ENCODE measurements around the gene TSHZ2.
A peak's percentile ranks its signal among the peaks of the same experiment; 100 is the strongest.

TSHZ2 gene

GRCh38 chr20:52926505-52926904 is 45.7 kb upstream of the TSHZ2 start:
- TF ChIP-seq CTBP1 (IDR thresholded peaks at IDR 0.05; ENCODE audit: borderline replicate concordance) (no peak), BHLHE40 (IDR thresholded peaks at IDR 0.05; ENCODE audit: borderline replicate concordance) (no peak), NFRKB (IDR thresholded peaks at IDR 0.05) (no peak), LEF1 (IDR thresholded peaks at IDR 0.05; ENCODE audit: borderline replicate concordance) (no peak), L3MBTL2 (conservative IDR thresholded peaks at IDR 0.05) (no peak), TARDBP (IDR thresholded peaks at IDR 0.05) (no peak), SUZ12 (IDR thresholded peaks at IDR 0.05) (no peak), ZNF384 (IDR thresholded peaks at IDR 0.05) (no peak), SP1 (IDR thresholded peaks at IDR 0.05) (no peak), FOXA1 (IDR thresholded peaks at IDR 0.05) (no peak)
- CTCF ChIA-PET: no interaction called here
- no peak for DNase-seq (ENCODE audit: extremely low spot score)
- POLR2A ChIA-PET: no interaction called here

DNA sequence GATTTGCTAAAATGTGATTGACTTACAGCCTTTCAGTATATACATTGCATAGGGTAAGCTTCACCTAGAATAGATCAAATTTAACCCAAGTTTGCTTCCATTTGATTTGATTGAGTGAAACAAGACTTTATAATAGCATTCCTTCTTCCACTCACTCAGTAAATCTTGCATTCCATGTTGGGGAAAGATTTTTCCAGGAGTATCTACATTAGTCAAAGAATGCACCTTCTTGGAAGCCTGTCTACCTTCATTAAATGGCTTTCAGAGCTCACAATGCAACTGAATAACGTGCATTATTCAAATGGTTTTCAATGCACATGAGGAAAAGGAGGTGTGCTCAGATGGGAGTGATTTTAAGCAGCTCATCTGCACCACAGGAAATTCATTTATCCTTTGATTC is 38.3 kb upstream of the TSHZ2 start:
- DNase-seq (ENCODE audit: extremely low spot score): no peak
- TF ChIP-seq FOXA1 (IDR thresholded peaks at IDR 0.05) (no peak), FOXK2 (IDR thresholded peaks at IDR 0.05) (no peak), NFRKB (IDR thresholded peaks at IDR 0.05) (no peak), SUZ12 (IDR thresholded peaks at IDR 0.05) (no peak), HDGF (IDR thresholded peaks at IDR 0.05; ENCODE audit: borderline replicate concordance) (no peak), PKNOX1 (IDR thresholded peaks at IDR 0.05) (no peak), L3MBTL2 (conservative IDR thresholded peaks at IDR 0.05) (no peak), CTBP1 (IDR thresholded peaks at IDR 0.05; ENCODE audit: borderline replicate concordance) (no peak), BHLHE40 (IDR thresholded peaks at IDR 0.05; ENCODE audit: borderline replicate concordance) (no peak), ELF4 (IDR thresholded peaks at IDR 0.05) (no peak), TARDBP (IDR thresholded peaks at IDR 0.05) (no peak), SP1 (IDR thresholded peaks at IDR 0.05) (no peak), LEF1 (IDR thresholded peaks at IDR 0.05; ENCODE audit: borderline replicate concordance) (no peak), FOXM1 (IDR thresholded peaks at IDR 0.05; ENCODE audit: borderline replicate concordance) (no peak)
- POLR2A ChIA-PET: no interaction called here
- CTCF ChIA-PET: no interaction called here

- POLR2A ChIA-PET: no interaction called here
- CTCF ChIA-PET: interaction anchor here (0.7 kb wide), 1 partner anchor 230 kb away, joined by 3 read pairs; no protein-coding TSS in a partner anchor
Measured at GRCh38 chr20:52936351-52937340, 35.5 kb upstream of the TSHZ2 start.

DNA sequence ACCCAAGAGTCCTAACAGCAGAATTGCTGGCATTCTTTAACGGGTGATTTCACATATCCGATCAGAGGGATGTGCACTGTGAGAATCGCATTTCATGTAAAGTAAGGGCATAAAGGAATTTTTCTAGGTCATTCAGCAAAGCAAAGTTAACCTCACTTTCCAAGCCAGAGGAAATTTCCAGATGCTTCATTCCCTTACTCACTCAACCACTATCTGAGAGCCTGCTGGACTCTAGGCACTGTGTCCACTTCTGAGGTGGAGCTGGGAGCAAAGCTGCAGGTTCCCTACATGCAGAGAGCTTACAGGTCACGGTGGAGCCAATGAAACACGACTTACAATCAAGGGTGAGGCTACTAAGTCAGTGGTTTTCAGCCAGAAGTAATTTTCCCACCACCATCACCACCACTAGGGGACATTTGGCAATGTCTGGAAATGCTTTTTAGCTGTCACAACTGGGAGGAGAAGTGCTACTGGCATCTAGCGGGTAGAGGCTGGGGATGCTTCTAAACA is 34.5 kb upstream of the TSHZ2 start:
- no peak for TF ChIP-seq ARNT (IDR thresholded peaks at IDR 0.05)
- TF ChIP-seq PKNOX1 (IDR thresholded peaks at IDR 0.05): no peak
- TF ChIP-seq L3MBTL2 (conservative IDR thresholded peaks at IDR 0.05): no peak
- TF ChIP-seq CTBP1 (IDR thresholded peaks at IDR 0.05; ENCODE audit: borderline replicate concordance): no peak
- TF ChIP-seq FOXK2 (IDR thresholded peaks at IDR 0.05): no peak
- TF ChIP-seq SP1 (IDR thresholded peaks at IDR 0.05): no peak
- TF ChIP-seq BHLHE40 (IDR thresholded peaks at IDR 0.05; ENCODE audit: borderline replicate concordance): no peak
- TF ChIP-seq LEF1 (IDR thresholded peaks at IDR 0.05; ENCODE audit: borderline replicate concordance): no peak
- no peak for TF ChIP-seq ELF4 (IDR thresholded peaks at IDR 0.05)
- TF ChIP-seq FOXA1 (IDR thresholded peaks at IDR 0.05): no peak
- peak; percentile 11 for DNase-seq (ENCODE audit: extremely low spot score)
- ChIA-PET CTCF (interaction anchor here (0.6 kb wide), 1 partner anchor 332 kb away, joined by 4 read pairs; no protein-coding TSS in a partner anchor), POLR2A (no interaction called here)

More at GRCh38 chr20:52936351-52937340, 35.5 kb upstream of the TSHZ2 start:
- DNase-seq (ENCODE audit: extremely low spot score): no peak
- TF ChIP-seq FOXA1 (IDR thresholded peaks at IDR 0.05): no peak
- no peak for TF ChIP-seq NFRKB (IDR thresholded peaks at IDR 0.05)
- no peak for TF ChIP-seq ARNT (IDR thresholded peaks at IDR 0.05)
- no peak for TF ChIP-seq TARDBP (IDR thresholded peaks at IDR 0.05)
- TF ChIP-seq FOXK2 (IDR thresholded peaks at IDR 0.05): no peak
- TF ChIP-seq SP1 (IDR thresholded peaks at IDR 0.05): no peak
- no peak for TF ChIP-seq BHLHE40 (IDR thresholded peaks at IDR 0.05; ENCODE audit: borderline replicate concordance)
- TF ChIP-seq HDGF (IDR thresholded peaks at IDR 0.05; ENCODE audit: borderline replicate concordance): no peak
- no peak for TF ChIP-seq LEF1 (IDR thresholded peaks at IDR 0.05; ENCODE audit: borderline replicate concordance)
- TF ChIP-seq L3MBTL2 (conservative IDR thresholded peaks at IDR 0.05): no peak
- TF ChIP-seq FOXM1 (IDR thresholded peaks at IDR 0.05; ENCODE audit: borderline replicate concordance): no peak
- no peak for TF ChIP-seq ZNF384 (IDR thresholded peaks at IDR 0.05)
- TF ChIP-seq PKNOX1 (IDR thresholded peaks at IDR 0.05): no peak
- no peak for TF ChIP-seq CTBP1 (IDR thresholded peaks at IDR 0.05; ENCODE audit: borderline replicate concordance)
- no peak for TF ChIP-seq SUZ12 (IDR thresholded peaks at IDR 0.05)
- TF ChIP-seq ELF4 (IDR thresholded peaks at IDR 0.05): no peak

GRCh38 chr20:52939141-52939540 is 33.0 kb upstream of the TSHZ2 start:
- DNase-seq (ENCODE audit: extremely low spot score): no peak
- POLR2A ChIA-PET: no interaction called here
- CTCF ChIA-PET: no interaction called here
- TF ChIP-seq CTBP1 (IDR thresholded peaks at IDR 0.05; ENCODE audit: borderline replicate concordance): no peak
- no peak for TF ChIP-seq PKNOX1 (IDR thresholded peaks at IDR 0.05)
- no peak for TF ChIP-seq L3MBTL2 (conservative IDR thresholded peaks at IDR 0.05)
- TF ChIP-seq ARNT (IDR thresholded peaks at IDR 0.05): no peak
- TF ChIP-seq SUZ12 (IDR thresholded peaks at IDR 0.05): no peak
- TF ChIP-seq SP1 (IDR thresholded peaks at IDR 0.05): no peak
- TF ChIP-seq FOXM1 (IDR thresholded peaks at IDR 0.05; ENCODE audit: borderline replicate concordance): no peak
- TF ChIP-seq ELF4 (IDR thresholded peaks at IDR 0.05): no peak
- no peak for TF ChIP-seq LEF1 (IDR thresholded peaks at IDR 0.05; ENCODE audit: borderline replicate concordance)
- TF ChIP-seq NFRKB (IDR thresholded peaks at IDR 0.05): no peak
- TF ChIP-seq FOXA1 (IDR thresholded peaks at IDR 0.05): no peak
- TF ChIP-seq ZNF384 (IDR thresholded peaks at IDR 0.05): no peak
- TF ChIP-seq BHLHE40 (IDR thresholded peaks at IDR 0.05; ENCODE audit: borderline replicate concordance): no peak

All from HEK293T (cell line).